HG03457 (cell line): ENCODE data around the gene AGR3.

Experiments used
- ATAC-seq: cut with Tn5 transposase; IDR thresholded peaks from one replicate; pipeline ENCODE4 v1.9.1; 2021; ENCODE audit warnings: moderate number of reproducible peaks; ENCODE audit not compliant: unreplicated experiment

Gene AGR3

GRCh38 chr7:16881844-16882243 lies at the start of gene AGR3:
TSS of gene AGR3 (minus strand) at chr7:16881983. CDS start at chr7:16878618, 3,365 bp downstream.
- no peak for ATAC-seq

DNA sequence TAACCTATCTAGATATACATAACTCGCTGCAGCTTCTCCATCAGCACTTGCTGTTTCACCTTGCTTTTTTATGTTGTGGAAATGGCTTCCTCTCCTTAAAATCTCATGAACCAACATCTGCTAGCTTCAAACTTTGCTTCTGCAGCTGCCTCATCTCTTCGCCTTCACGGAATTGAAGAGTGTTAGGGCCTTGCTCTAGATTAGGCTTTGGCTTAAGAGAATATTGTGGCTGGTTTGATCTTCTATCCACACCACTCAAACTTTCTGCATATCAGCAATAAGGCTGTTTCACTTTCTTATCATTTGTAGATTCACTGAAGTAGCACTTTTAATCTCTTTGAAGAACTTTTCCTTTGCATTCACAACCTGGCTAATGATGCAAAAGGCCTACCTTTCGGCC lies 49.2 kb upstream of the AGR3 start:
- ATAC-seq: no peak

DNA sequence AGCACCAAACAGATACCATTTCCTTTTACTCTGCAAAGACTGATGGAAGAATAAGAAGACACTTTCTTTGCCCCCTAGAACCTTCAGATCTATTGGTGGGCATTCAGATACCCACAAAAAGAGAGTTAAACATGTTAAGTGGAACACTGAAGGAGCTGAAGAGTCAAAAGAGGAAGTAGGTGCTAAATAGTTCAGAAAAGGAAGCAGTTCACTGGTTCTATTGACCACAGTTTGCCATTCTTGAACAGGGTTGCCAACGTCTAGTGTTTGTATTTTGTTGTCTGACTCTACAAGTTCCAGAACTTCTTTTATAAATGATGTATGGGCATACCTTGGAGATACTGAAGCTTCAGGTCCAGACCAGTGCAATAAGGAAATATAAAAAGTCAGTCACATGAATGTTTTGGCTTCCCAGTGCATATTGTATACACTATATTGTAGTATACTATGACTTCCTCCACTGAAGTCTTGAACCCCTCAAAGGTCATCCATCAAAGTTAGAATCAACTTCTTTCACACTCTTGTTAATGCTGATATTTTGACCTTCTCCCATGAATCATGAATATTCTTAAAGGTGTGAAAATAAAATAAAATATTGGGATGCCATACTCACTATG lies 47.5 kb upstream of the AGR3 start:
- no peak for ATAC-seq

DNA sequence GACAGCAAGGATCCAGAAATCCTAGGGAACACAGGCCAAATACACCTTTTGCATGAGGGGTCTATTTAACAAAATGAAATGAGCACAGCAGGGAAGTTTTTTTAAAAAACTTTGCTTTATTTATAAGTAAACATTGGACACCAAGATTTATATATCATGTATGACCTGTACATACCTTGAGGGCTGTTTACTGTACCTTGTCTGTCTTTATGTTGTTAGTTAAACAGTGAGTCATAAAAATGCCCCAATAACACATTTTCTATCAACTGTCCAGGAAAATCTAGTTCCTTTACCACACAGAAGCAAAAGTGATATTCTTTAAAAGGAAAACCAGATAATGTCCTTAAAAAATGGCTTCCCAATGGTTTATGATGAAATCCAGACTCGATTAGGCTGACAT lies 45.1 kb upstream of the AGR3 start:
- ATAC-seq: no peak

- no peak for ATAC-seq
Observed at GRCh38 chr7:16926283-16926682, 44.5 kb upstream of the AGR3 start.

GRCh38 chr7:16925609-16926008 lies 43.8 kb upstream of the AGR3 start:
- no peak for ATAC-seq

DNA sequence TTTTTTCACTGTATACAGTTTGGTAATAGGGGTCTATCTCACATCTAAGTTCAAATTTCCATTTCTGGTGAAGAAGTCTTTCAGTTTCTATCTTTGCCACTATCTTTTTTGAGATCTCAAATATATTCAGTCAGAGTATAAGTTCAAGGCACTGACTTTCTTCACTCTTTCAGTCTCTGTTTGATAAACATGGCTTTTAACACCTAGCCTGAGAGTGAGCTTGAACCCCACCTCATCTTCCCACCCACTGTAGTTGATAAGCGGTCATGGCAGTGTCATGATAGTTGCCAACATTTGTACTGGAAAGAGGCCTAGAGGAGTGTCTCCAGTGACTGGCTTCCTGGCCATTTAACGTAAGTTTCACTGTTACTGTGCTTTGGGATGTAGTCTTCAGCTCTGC lies 41.2 kb upstream of the AGR3 start:
- no peak for ATAC-seq

DNA sequence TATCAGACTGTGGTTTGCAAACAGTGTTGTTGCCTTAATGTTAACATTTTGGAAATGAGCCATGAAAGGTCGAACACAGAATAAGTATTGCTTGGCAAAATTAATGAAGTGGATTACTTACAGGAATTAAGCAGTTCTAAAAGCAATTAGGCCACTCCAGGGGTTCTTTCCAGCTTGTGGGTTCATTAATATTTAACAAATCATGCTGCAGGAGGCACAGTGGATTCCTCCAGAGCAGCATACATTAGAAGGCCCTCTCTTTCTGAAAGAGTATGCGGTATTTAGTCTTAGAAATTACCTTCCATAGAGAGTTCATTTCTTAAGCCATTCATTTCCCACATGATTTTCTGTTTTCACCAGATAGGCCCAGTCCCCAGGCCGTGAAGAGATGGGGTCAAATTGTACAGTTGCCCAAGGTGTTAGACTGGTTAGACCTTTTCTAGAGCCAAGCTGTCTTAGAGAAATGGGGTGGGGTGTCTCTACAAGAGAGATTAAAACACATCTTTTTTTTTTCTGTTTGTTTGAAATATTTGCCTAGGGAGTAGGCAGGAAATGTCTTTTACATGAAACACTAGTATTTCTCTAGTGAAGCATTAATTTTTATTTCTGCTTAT lies 40.0 kb upstream of the AGR3 start:
- ATAC-seq: no peak

- no peak for ATAC-seq
Observed at GRCh38 chr7:16921151-16921550, 39.4 kb upstream of the AGR3 start.

DNA sequence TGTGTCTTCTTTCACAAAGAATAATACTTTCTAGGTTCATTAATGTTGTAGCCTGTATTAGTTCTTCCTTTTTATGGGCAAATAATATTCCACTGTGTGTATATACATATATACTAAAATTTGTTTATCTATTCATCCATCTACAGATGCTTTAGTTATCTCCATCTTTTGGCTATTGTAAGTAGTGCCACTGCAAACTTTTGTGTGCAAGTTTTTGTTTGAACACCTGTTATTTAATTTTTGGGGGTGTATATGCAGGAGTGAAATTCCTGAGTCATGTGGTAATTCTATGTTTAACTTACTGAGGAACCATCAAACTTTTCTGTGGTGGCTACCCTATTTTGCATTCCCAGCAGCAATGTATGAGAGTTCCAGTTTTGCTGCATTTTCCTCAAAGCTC lies 37.7 kb upstream of the AGR3 start:
- no peak for ATAC-seq

DNA sequence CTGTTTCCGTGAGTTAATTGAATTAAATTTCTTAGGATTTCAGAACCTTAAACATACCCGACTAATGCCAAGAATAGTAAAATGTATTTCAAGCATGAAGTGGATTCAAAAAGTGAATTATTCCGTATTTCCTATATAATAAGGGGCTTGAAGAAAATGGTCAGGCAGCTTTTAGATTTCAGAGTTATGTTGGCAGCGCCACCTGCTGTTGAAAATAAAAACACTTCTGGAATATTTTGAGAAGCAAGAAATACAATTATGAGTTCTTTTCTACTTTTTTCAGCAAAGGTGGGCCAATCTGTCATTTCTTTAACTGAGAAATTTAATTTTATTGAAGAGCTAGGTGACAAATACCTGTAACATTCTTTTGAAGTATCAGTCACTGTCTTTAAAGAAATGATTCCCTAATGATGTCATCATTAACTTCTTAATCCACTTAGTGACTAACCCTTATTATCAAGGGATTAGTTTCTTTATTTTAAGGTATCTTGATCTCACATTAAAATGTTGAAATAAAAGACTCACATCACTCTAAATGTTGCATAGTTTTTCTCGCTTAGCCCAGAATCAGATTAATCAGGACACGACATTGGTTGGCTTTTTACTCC lies 36.6 kb upstream of the AGR3 start:
- ATAC-seq: no peak

DNA sequence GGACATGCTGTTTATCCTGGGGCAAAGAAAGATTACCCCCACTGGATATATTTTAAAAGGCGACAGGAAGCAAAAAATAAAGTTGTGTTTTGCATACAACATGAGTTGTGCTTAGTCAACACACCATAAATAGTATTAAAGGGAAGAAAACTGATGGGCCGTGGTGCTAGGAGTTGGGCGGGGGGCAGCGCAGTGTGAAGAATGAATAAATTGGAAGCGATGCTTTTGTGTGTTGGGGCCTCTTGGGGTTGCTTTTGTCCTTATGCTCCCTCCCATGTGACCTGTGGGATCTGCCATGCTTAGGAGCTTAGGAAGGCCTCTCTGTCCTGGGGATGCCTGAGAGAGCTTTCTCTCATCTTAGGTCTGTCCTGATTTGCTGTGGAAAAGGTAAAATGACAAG lies 35.0 kb upstream of the AGR3 start:
- no peak for ATAC-seq

GRCh38 chr7:16916105-16916639 lies 34.4 kb upstream of the AGR3 start:
- no peak for ATAC-seq

DNA sequence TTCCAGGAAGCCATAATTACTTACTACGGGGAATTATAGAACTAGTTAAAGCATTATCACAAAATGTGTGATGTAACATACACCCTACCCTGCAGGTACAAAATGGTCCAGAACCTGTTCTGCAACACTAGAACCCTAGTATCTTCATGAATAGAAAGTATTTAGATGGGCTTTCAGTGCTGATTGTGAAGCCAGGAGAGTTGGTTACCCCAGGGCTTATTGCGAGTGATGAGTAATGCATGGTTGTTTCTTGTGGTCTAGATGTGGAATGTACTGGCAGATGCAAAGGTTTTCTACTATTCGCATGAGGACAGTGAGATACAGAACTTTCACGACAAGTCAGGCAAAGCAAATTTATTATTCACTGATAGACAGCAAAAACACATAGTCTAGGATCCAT lies 33.6 kb upstream of the AGR3 start:
- no peak for ATAC-seq

GRCh38 chr7:16914771-16915170 lies 33.0 kb upstream of the AGR3 start:
- no peak for ATAC-seq

DNA sequence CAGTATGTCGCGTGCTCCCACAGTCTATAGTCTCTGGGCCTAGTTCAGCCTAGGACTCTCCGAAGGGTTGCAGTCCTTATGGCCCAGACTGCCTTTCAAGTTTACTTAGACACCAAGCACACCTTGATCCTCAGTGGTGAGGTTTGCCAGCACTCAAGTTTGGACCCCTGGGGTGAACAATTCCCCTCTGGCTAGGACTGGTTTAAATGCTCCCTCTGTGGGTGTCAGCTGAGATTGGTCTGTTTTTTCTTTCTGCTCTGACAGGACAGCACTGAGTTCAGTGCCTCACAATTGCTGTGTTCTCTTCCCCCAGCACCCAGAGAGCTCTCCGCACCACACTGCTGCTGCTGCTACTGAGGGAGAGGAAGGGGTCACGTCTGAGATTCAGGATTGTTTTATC lies 31.9 kb upstream of the AGR3 start:
- no peak for ATAC-seq

GRCh38 chr7:16912540-16912939 lies 30.8 kb upstream of the AGR3 start:
- ATAC-seq: no peak

GRCh38 chr7:16908561-16908960 lies 26.8 kb upstream of the AGR3 start:
- no peak for ATAC-seq

- no peak for ATAC-seq
Observed at GRCh38 chr7:16905300-16906044, 23.7 kb upstream of the AGR3 start.

GRCh38 chr7:16904076-16904475 lies 22.3 kb upstream of the AGR3 start:
- ATAC-seq: no peak

- no peak for ATAC-seq
Observed at GRCh38 chr7:16900209-16900768, 18.5 kb upstream of the AGR3 start.
